Measurements from ENCODE around the gene NT5DC1. TPM values are rescaled to one million over a fixed set of nuclear protein-coding genes. Genes with fewer than 3 reads are reported as not detected.

Gene NT5DC1
- total RNA-seq, 1 experiment from 2014 or later: 27.6 TPM

DNA sequence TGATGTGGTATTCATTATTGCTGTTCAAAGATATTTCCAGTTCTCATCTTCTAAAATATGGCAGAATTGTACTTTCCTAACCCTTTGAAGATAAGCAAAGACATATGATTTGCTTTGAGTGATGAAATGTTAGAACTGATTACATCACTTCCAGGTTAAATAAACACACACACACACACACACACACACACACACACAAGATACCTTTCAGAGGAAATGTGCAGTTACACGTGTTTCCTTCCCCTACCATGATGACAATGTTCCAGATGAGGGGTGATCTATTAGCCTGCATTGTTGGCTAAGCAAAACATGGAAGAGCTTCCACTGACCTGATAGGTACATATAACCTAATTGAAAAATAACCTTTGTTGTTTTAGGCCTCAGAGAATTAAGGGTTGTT is 28.3 kb upstream of the NT5DC1 start:
- no TSS peak for BruUV-seq (replicated peaks)
- Mint-ChIP-seq H3K4me3 (ENCODE audit: unreplicated experiment) (no peak overlapping the region), H3K27me3 (ENCODE audit: insufficient read depth, unreplicated experiment) (no peaks in the 10 kb centered on the region), H3K27ac (ENCODE audit: low read depth, unreplicated experiment) (no peak overlapping the region), H3K36me3 (ENCODE audit: insufficient read depth, unreplicated experiment) (no peaks in the 10 kb centered on the region), H3K4me1 (ENCODE audit: insufficient read depth, unreplicated experiment) (peaks cover 16% of the 10 kb centered on the region), H3K9me3 (ENCODE audit: unreplicated experiment) (no peaks in the 10 kb centered on the region)
- no peak for DNase-seq (ENCODE audit: unreplicated experiment)
- intact Hi-C loops (cut with micrococcal nuclease): no loop called here
- POLR2A ChIA-PET: interaction anchor here (0.6 to 2.1 kb wide), 4 partner anchors 9 to 60 kb away, joined by 3 to 10 read pairs (median 4); partner anchors contain the start of gene FRK
- CTCF ChIA-PET: interaction anchor here (4.3 kb wide), 1 partner anchor 11 kb away, joined by 21 read pairs; the partner anchor contains the start of gene FRK
- TF ChIP-seq, protein P1, sequence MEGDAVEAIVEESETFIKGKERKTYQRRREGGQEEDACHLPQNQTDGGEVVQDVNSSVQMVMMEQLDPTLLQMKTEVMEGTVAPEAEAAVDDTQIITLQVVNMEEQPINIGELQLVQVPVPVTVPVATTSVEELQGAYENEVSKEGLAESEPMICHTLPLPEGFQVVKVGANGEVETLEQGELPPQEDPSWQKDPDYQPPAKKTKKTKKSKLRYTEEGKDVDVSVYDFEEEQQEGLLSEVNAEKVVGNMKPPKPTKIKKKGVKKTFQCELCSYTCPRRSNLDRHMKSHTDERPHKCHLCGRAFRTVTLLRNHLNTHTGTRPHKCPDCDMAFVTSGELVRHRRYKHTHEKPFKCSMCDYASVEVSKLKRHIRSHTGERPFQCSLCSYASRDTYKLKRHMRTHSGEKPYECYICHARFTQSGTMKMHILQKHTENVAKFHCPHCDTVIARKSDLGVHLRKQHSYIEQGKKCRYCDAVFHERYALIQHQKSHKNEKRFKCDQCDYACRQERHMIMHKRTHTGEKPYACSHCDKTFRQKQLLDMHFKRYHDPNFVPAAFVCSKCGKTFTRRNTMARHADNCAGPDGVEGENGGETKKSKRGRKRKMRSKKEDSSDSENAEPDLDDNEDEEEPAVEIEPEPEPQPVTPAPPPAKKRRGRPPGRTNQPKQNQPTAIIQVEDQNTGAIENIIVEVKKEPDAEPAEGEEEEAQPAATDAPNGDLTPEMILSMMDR (IDR thresholded peaks at IDR 0.05; ENCODE audit: unreplicated experiment): no peak

DNA sequence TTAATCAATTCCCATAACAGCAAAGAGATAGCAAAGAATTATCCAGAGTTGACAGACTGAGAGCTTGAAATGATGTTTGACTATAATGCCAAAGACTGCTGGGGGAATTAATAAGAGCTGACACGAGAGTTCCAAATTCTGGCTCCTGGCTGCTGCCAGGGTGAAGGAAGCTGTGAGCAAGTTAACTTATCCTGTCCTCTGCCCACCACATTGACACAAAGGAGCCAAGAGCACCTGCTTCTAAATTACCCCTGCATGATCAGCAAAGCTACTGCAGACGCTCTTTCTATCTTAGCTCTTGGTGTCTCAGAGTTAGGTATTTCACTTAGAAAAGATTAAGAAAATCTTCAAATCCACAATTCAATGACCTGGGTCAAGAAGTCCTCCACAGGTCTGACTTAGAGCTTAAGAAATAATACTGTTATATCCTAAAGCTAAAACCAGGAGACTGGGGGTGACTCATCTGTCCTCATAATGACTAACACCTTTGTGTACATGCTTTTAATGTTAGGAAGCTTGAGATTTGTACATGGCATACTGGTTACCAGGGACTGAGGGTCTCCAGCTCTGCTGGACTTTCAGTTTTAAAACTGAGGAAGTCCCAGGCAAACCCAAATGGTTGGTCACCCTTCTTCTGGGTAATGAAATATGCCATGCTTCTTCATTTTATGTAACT is 26.8 kb upstream of the NT5DC1 start:
- Mint-ChIP-seq H3K27ac (ENCODE audit: low read depth, unreplicated experiment) (peak overlapping the region; percentile 63), H3K4me1 (ENCODE audit: insufficient read depth, unreplicated experiment) (peaks cover 16% of the 10 kb centered on the region), H3K36me3 (ENCODE audit: insufficient read depth, unreplicated experiment) (no peaks in the 10 kb centered on the region), H3K9me3 (ENCODE audit: unreplicated experiment) (no peaks in the 10 kb centered on the region), H3K27me3 (ENCODE audit: insufficient read depth, unreplicated experiment) (no peaks in the 10 kb centered on the region), H3K4me3 (ENCODE audit: unreplicated experiment) (no peak overlapping the region)
- ChIA-PET CTCF (interaction anchor here (0.5 to 2.9 kb wide), 7 partner anchors 9 to 180 kb away, joined by 3 to 21 read pairs (median 3); partner anchors contain the start of genes FRK, NT5DC1 and TSPYL4), POLR2A (interaction anchor here (0.6 to 2.1 kb wide), 8 partner anchors 11 to 1315 kb away, joined by 3 to 13 read pairs (median 5); partner anchors contain the start of gene FRK)
- DNase-seq (ENCODE audit: unreplicated experiment): peak; percentile 76
- no TSS peak for BruUV-seq (replicated peaks)
- intact Hi-C loops (cut with micrococcal nuclease): no loop called here
- TF ChIP-seq, protein P1 (IDR thresholded peaks at IDR 0.05; ENCODE audit: unreplicated experiment): no peak

DNA sequence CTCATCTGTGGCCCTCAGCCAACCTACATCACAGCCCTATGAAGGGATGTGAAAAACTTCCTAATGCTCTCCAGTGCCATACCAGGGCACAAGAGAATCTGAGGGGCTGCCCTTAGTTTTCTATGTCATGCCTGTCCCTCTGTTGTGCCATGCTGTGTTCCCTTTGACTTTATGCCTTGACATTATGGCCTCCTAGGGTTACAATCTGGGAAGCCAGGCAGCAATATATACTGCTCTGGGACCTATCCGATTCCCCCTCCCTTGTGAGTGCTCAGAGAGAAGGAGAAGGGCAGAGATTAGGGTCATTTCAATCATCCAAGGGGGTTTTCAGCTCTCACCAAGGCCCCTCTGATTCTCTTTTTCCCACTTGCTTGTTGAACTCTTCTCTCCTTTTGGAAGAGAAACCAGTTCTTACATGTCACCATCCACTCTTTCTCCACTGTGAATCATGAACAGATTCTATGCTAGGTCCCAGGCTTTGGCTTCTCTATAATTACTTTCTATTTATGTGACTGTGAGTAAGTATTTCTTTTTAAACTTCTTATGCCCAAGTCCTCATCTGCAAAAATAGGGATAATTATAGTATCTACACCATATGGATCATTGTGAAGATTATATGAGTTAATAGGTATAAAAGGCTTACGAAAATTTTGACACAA is 25.8 kb upstream of the NT5DC1 start:
- TF ChIP-seq, protein P1 (IDR thresholded peaks at IDR 0.05; ENCODE audit: unreplicated experiment): no peak
- Mint-ChIP-seq H3K27me3 (ENCODE audit: insufficient read depth, unreplicated experiment) (no peaks in the 10 kb centered on the region), H3K36me3 (ENCODE audit: insufficient read depth, unreplicated experiment) (no peaks in the 10 kb centered on the region), H3K4me1 (ENCODE audit: insufficient read depth, unreplicated experiment) (peaks cover 16% of the 10 kb centered on the region), H3K9me3 (ENCODE audit: unreplicated experiment) (no peaks in the 10 kb centered on the region), H3K27ac (ENCODE audit: low read depth, unreplicated experiment) (no peak overlapping the region), H3K4me3 (ENCODE audit: unreplicated experiment) (no peak overlapping the region)
- DNase-seq (ENCODE audit: unreplicated experiment): no peak
- intact Hi-C loops (cut with micrococcal nuclease): no loop called here
- POLR2A ChIA-PET: interaction anchor here (0.6 to 2.1 kb wide), 4 partner anchors 12 to 57 kb away, joined by 3 to 13 read pairs (median 6); partner anchors contain the start of gene FRK
- CTCF ChIA-PET: interaction anchor here (0.9 to 2.9 kb wide), 3 partner anchors 12 to 14 kb away, joined by 3 to 21 read pairs (median 10); partner anchors contain the start of gene FRK
- no TSS peak for BruUV-seq (replicated peaks)

DNA sequence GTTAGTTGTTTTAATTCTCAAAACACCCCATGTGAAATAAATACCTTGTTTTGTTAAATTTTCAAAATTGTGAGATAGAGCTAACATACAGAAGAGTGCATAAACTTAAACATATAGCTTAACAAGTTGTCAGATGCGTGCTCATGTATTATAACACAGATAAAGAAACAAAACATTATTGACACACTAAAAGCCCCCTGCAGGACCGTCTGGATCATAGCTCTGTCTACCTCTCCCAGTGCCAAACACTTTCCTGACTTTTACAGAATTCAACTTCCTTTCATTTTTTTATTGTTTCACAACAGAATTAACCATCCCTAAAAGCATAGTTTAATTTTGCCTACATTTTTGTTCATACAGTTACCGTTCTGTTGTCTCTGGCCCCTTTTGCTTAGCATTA is 22.1 kb upstream of the NT5DC1 start:
- Mint-ChIP-seq H3K27me3 (ENCODE audit: insufficient read depth, unreplicated experiment) (no peaks in the 10 kb centered on the region), H3K27ac (ENCODE audit: low read depth, unreplicated experiment) (no peak overlapping the region), H3K36me3 (ENCODE audit: insufficient read depth, unreplicated experiment) (no peaks in the 10 kb centered on the region), H3K4me3 (ENCODE audit: unreplicated experiment) (no peak overlapping the region), H3K4me1 (ENCODE audit: insufficient read depth, unreplicated experiment) (peaks cover 15% of the 10 kb centered on the region), H3K9me3 (ENCODE audit: unreplicated experiment) (no peaks in the 10 kb centered on the region)
- TF ChIP-seq, protein P1 (IDR thresholded peaks at IDR 0.05; ENCODE audit: unreplicated experiment): no peak
- ChIA-PET POLR2A (interaction anchor here (0.7 to 1.3 kb wide), 2 partner anchors 18 to 22 kb away, joined by 4 read pairs; partner anchors contain the start of genes FRK and NT5DC1), CTCF (interaction anchor here (0.9 to 2.4 kb wide), 5 partner anchors 9 to 68 kb away, joined by 3 to 9 read pairs (median 3); partner anchors contain the start of gene FRK)
- BruUV-seq (replicated peaks): no TSS peak
- DNase-seq (ENCODE audit: unreplicated experiment): no peak
- intact Hi-C loops (cut with micrococcal nuclease): no loop called here

All from MCF 10A (cell line).